ENCODE measurements around the gene GALNT18. TPM values are rescaled to one million over a fixed set of nuclear protein-coding genes. Genes with fewer than 3 reads are reported as not detected.

Gene GALNT18
- total and polyA plus RNA-seq, 2 donors (not counting 3 experiments of a cell fraction or from before 2014, with no cell fraction given): 0.17 to 0.18 TPM

DNA sequence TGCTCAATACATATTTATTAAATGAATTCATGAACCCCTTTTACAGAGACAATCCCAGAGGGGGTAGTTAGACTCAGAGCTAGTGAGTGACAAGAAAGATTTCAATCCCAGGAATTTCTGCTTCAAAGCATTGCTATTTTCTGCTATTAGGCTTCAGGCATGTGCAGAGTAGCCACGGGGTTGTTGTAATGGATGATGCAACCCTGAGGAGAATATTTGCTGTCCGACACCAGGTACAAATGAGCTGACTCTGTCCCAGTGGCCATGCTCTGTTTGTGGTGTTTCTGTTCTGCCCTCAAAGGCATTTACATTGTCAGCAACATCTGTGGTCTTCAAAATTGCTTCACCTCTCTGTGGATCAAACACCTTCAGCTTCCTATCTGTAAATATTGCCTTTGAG lies 371.3 kb downstream of the GALNT18 start:
- Histone ChIP-seq H3K4me3 (replicated peaks in 1 of 3; ENCODE audit: insufficient read depth in 1 of 3, low read depth in 1 of 3, low read length in 3 of 3) (no peak overlapping the region), H3K9me1 (replicated peaks; ENCODE audit: control insufficient read depth, extremely low read depth, insufficient read depth, low read length) (no peaks in the 10 kb centered on the region), H3K27me3 (ENCODE audit: control insufficient read depth in 2 of 2, insufficient read depth in 2 of 2, low read length in 2 of 2) (no peaks in the 10 kb centered on the region), H2AFZ (ENCODE audit: low read depth, low read length) (no peak overlapping the region), H3K9me3 (replicated peaks; ENCODE audit: control insufficient read depth, insufficient read depth, low read length) (no peaks in the 10 kb centered on the region), H3K27ac (ENCODE audit: insufficient read depth, low read depth, low read length) (no peak overlapping the region), H3K4me2 (ENCODE audit: insufficient read depth, low read length) (no peak overlapping the region), H4K20me1 (replicated peaks; ENCODE audit: control insufficient read depth, extremely low read depth, insufficient read depth, low read length) (no peaks in the 10 kb centered on the region), H3K36me3 (ENCODE audit: control insufficient read depth in 2 of 2, extremely low read depth in 1 of 2, insufficient read depth in 2 of 2, low read length in 2 of 2) (no peaks in the 10 kb centered on the region), H3K79me2 (ENCODE audit: control insufficient read depth, insufficient read depth, low read length) (no peaks in the 10 kb centered on the region), H3K9ac (replicated peaks; ENCODE audit: extremely low read depth, insufficient read depth, low read length) (no peak overlapping the region), H3K4me1 (ENCODE audit: control insufficient read depth, extremely low read depth, insufficient read depth, low read length) (no peaks in the 10 kb centered on the region)
- FAIRE-seq (no peak), DNase-seq (ENCODE audit: low read depth, low spot score) (no peak)
- dilution Hi-C loops (cut with MboI; ENCODE audit: extremely low pct_ligation_motif_present, low sequenced_read_pairs): no loop called here
- intact Hi-C loops (cut with micrococcal nuclease): no loop called here
- ChIA-PET CTCF (interaction anchor here (0.9 kb wide), 1 partner anchor 18 kb away, joined by 3 read pairs; no protein-coding TSS in a partner anchor), POLR2A (no interaction called here)
- no TSS peak for BruUV-seq (replicated peaks)
- no peak for TF ChIP-seq EZH2 (IDR thresholded peaks at IDR 0.05; ENCODE audit: borderline replicate concordance, low read depth, low read length, severe bottlenecking)
- TF ChIP-seq GATA2 (IDR thresholded peaks at IDR 0.05; ENCODE audit: insufficient read depth, insufficient read length, low read depth, low read length): no peak
- TF ChIP-seq, protein P1, sequence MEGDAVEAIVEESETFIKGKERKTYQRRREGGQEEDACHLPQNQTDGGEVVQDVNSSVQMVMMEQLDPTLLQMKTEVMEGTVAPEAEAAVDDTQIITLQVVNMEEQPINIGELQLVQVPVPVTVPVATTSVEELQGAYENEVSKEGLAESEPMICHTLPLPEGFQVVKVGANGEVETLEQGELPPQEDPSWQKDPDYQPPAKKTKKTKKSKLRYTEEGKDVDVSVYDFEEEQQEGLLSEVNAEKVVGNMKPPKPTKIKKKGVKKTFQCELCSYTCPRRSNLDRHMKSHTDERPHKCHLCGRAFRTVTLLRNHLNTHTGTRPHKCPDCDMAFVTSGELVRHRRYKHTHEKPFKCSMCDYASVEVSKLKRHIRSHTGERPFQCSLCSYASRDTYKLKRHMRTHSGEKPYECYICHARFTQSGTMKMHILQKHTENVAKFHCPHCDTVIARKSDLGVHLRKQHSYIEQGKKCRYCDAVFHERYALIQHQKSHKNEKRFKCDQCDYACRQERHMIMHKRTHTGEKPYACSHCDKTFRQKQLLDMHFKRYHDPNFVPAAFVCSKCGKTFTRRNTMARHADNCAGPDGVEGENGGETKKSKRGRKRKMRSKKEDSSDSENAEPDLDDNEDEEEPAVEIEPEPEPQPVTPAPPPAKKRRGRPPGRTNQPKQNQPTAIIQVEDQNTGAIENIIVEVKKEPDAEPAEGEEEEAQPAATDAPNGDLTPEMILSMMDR (IDR thresholded peaks at IDR 0.05; ENCODE audit: extremely low read depth in 1 of 2, insufficient read depth in 1 of 2, low read depth in 1 of 2, low read length in 2 of 2): no peak
- TF ChIP-seq POLR2A (IDR thresholded peaks at IDR 0.05; ENCODE audit: low read depth, low read length): no peak
- TF ChIP-seq JUN (IDR thresholded peaks at IDR 0.05; ENCODE audit: borderline replicate concordance, insufficient read depth, insufficient read length, low read depth): no peak
- TF ChIP-seq FOS (IDR thresholded peaks at IDR 0.05; ENCODE audit: borderline replicate concordance, insufficient read depth, low read length): no peak
- TF ChIP-seq MAX (IDR thresholded peaks at IDR 0.05; ENCODE audit: insufficient read depth, insufficient read length): no peak

Data from endothelial cell of umbilical vein (primary cell).